K562 (cell line): ENCODE data around the gene FOXN3.

Source experiments
- CTCF ChIP-seq, 3 experiments: IDR thresholded peaks in 2 of 3; conservative IDR thresholded peaks in 1 of 3; 2 replicates each; pipeline ENCODE4 v1.5.1; 2011 to 2012; ENCODE audit warnings: low read length in 3 of 3, mild to moderate bottlenecking in 3 of 3, control low read depth in 2 of 3, improper control_type of control experiment in 1 of 3, inconsistent platforms in 1 of 3, low read depth in 1 of 3, mixed read lengths in 1 of 3, moderate library complexity in 1 of 3; ENCODE audit not compliant: insufficient read depth in 2 of 3
- NCOA2 ChIP-seq, 2 experiments: fragments of 450-650 bp; IDR thresholded peaks; 2 replicates each; pipeline ENCODE4 v1.6.1; 2018; ENCODE audit warnings: mild to moderate bottlenecking in 2 of 2, moderate library complexity in 1 of 2; ENCODE audit not compliant: partially characterized antibody in 2 of 2
- RAD21 ChIP-seq, 2 experiments: fragments of 250-450 bp in 1 of 2; fragments of 450-650 bp in 1 of 2; sonication (Bioruptor Pico) in 1 of 2; formaldehyde crosslinking in 1 of 2; IDR thresholded peaks in 1 of 2; conservative IDR thresholded peaks in 1 of 2; 2 replicates each; pipeline versions ENCODE4 v1.4.0 to v1.8.0; 2020 to 2022; ENCODE audit warnings: mild to moderate bottlenecking in 2 of 2, moderate library complexity in 1 of 2
- TBL1XR1 ChIP-seq, 2 experiments: IDR thresholded peaks; 2 replicates each; pipeline ENCODE4 v1.6.1; 2012; ENCODE audit warnings: improper control_type of control experiment in 2 of 2, low read length in 2 of 2, mild to moderate bottlenecking in 1 of 2
- ZNF121 ChIP-seq: sonication (generic); formaldehyde crosslinking; conservative IDR thresholded peaks from 2 replicates; pipeline ENCODE4 v1.8.0; 2022; ENCODE audit warnings: missing genetic modification reagents
- ZNF274 ChIP-seq: IDR thresholded peaks from 2 replicates; pipeline ENCODE4 v1.6.1; 2011; ENCODE audit warnings: low read depth, mild to moderate bottlenecking, low read length, moderate library complexity, borderline replicate concordance

GRCh38 chr14:89162586-89162985 is 254.4 kb downstream of the FOXN3 start:
- no peak for TF ChIP-seq RAD21 (CRISPR knock-in tag; conservative IDR thresholded peaks at IDR 0.05 in 1 of 2, IDR thresholded peaks at IDR 0.05 in 1 of 2)
- TF ChIP-seq TBL1XR1 (IDR thresholded peaks at IDR 0.05; ENCODE audit: low read length in 2 of 2) = no peak
- no peak for TF ChIP-seq NCOA2 (IDR thresholded peaks at IDR 0.05; ENCODE audit: partially characterized antibody in 2 of 2)
- no peak for TF ChIP-seq CTCF (IDR thresholded peaks at IDR 0.05 in 2 of 3, conservative IDR thresholded peaks at IDR 0.05 in 1 of 3; ENCODE audit: insufficient read depth in 2 of 3, low read depth in 1 of 3, low read length in 3 of 3)
- no peak for TF ChIP-seq ZNF121
- no peak for TF ChIP-seq ZNF274
